Measurements from ENCODE around the gene CKMT2. TPM values are rescaled to one million over a fixed set of nuclear protein-coding genes. Genes with fewer than 3 reads are reported as not detected.
"Not testable (repeated sequence)": the region's sequence is repeated elsewhere in the genome, so short reads cannot be mapped to it uniquely, and the experiment has no call there.

CKMT2 gene
- total RNA-seq, 1 donor from 2014 or later = 287 TPM

DNA sequence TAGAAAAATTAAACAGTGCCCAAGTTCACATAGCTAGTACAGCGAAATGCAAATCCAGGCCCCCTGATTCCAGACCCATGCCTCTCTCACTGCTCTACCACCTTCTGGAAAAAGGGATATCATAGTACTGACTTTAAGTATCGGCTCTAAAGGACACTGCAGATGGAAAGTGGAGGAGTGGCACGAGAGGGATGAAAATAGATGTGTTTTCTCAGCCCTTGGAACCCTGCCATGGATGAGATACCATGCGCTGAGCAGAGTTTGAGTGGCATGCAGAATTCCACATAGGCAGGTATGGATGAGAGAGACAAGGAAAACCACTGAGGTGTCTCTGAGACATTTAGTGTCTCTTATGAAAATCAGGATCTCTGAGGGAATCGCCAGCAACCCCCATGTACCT is 18.8 kb downstream of the CKMT2 start:
- DNase-seq = peak; percentile 59

DNA sequence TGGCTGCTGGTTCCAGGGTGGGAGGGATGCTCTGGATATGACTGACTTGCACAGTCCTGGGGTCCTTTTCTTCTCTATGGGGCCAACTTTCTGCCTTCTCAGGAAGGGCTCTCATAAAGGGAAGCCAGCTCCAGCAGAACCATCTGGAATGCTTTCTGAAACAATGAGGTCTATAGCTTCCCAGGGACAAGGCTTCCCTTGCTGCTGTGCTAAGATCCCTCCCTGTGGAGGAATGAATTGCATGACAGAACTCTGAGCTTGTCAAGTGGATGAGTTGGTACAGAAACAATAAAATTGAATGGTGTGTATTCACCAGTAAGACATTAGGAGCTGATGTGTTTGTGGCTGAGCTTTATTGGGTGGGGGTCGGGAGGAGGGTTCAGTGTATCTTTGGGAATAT is 19.8 kb downstream of the CKMT2 start:
- DNase-seq = no peak

DNA sequence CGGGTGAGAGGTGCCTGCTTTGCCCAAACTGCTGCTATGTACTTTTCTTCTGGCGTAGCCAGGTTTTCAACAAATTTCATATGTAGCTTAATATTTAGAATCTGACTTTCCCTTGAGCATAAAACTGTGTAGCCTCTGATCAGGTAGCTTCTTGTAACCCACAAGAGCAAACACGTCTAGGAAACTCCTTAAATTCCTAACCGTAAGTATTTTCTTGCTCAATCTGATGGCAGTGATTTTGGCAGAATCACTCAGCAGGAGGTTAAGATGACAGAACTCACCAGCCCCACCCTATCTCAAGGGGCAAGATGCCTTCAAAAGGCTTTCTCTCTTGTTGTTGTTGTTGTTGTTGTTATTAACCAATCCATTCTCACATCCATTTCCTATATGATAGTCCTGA is 20.8 kb downstream of the CKMT2 start:
- no peak for DNase-seq

DNA sequence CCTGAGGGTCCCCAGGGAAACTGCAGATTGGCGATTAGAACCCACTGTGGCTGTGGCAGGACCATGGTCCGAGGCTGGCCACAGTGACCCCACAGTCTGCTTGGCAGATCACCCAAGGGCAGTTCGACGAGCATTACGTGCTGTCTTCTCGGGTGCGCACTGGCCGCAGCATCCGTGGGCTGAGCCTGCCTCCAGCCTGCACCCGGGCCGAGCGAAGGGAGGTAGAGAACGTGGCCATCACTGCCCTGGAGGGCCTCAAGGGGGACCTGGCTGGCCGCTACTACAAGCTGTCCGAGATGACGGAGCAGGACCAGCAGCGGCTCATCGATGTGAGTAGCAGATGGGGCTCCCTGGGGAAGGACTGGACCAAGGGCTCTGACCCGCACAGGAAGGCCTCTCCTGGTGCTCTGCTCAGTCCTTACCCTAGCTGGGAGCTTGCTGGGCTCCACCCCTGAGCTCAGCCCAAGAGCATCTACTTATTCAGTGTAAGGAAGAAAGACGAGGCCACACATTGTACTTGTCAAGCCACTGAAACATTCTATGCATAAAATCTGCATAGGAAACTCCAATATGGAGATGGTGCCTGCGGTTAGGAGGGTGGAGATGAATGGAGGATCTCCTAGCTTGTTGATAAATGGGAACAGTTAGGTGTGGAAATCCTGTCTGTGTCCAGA is 21.9 kb downstream of the CKMT2 start:
- no peak for DNase-seq

DNA sequence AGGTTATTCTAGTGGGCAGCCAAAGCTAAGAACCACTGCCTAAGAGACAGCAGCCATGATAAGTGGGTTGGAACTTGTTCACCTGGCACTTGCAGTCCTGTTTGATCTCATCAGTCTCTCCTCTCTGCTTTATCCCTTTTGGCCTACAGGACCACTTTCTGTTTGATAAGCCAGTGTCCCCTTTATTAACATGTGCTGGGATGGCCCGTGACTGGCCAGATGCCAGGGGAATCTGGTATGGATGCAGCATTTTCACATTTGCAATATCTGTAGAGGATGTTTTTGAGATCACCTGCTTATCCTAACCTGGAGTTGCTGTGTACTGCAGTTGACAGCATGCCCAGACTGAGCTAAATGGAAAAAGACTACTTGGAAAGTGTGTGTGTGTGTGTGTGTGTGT is 23.6 kb downstream of the CKMT2 start:
- no peak for DNase-seq

DNA sequence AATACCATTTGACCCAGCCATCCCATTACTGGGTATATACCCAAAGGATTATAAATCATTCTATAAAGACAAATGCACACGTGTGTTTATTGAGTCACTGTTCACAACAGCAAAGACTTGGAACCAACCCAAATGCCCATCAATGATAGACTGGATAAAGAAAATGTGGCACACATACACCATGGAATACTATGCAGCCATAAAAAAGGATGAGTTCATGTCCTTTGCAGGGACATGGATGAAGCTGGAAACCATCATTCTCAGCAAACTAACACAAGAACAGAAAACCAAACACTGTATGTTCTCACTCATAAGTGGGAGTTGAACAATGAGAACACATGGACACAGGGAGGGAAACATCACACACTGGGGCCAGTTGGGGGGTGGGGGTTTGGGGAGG is 29.7 kb downstream of the CKMT2 start:
- DNase-seq = not testable (repeated sequence)

DNA sequence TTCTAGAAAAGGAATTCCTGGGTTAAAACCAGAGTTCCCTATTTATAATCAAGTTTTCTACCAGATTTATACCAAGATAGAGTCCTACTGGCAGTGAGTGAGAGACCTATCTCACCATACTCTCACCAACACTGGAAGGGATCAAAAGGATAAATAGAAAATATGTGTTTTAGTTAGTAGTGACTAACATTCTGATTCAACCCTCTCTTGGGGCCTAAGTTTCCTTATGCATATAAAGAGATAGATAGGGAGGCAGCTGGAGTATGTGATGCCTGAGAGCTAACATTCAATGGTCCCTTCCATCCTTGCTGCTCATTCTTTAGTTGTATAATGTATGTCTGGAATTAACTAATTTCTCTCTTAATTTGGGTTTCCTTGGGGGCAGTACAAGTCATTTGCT is 32.0 kb downstream of the CKMT2 start:
- DNase-seq = no peak

DNA sequence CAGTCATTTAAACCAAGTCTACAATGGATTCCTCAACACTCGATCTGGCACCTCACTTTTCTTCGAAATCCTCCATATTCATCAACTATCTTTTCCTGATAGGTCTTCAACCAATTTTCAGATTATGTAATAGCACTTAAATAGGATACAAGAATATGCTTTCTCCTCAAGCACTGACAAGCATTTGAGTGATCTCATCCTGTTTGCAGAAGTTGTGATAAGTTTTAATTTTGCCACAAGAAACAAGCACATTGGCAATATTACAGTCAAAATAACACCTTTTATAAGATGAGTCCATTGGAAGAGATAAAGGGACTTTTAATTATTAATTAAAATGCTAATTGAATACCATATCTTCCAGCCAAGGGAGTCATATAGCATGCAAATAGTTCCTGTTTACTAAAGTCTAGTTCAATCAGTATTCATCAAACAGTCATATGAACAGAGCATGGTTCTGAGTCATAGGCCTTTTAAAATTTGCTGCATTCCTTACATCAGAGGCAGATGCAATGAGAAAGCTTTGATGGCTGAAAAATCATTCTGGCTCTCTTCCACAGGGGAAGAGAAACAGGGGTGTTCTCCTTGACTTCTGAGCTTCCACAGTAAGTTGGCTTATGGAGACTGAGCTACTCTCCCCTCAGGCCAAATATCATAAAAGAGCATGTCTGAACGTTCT is 35.5 kb downstream of the CKMT2 start:
- DNase-seq = no peak

DNA sequence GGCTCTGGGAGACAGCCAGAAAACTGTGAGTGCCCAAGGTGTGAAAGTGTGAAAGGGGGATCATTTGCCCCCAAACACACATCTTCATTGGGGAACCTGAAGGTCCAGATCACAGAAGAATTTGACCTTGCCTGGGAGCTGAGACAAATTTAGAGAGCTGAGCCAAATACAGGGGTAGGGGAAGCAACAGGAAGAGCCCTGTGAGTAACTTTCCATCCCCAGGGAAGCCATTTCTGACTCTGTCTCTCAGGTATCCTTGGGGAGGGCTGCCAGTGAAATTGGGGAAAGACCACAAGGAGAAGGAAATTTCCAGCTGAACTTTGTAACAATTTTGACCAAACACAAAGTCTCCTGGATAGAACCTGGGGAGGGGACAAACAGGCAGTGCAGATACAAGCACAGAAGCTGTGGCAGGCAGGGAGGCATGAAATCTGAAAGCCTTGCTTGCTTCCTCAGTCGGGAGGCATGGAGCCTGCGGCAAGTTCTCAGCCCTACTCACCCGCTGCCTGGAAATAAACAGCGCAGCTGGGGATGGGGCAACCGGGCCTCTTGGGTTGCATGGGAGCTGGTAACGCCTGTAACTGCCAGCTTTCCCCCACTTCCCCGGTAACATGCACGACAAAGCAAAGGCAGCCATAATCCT is 36.8 kb downstream of the CKMT2 start:
- no peak for DNase-seq

DNA sequence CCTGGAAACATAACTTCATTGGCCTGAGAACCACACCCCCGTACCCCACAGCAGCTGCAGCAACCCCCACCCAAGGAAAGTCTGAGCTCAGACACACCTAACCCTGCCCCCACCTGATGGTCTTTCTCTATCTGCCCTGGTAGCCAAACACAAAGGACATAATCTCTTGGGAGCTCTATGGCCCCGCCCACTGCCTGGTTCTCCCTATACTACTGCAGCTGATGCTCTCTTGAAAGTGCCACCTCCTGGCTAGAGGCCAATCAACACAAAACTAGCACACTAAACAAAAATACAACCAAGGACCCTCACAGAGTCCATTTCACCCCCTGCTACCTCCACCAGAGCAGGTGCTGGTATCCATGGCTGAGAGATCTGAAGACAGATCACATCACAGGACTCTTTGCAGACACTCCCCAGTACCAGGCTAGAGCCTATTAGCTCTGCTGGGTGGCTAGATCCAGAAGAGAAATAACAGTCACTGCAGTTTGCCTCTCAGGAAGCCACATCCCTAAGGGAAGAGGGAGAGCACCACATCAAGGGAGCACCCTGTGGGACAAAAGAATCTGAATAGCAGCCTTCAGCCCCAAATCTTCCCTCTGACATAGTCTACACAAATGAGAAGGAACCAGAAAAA is 37.4 kb downstream of the CKMT2 start:
- DNase-seq = not testable (repeated sequence)

DNA sequence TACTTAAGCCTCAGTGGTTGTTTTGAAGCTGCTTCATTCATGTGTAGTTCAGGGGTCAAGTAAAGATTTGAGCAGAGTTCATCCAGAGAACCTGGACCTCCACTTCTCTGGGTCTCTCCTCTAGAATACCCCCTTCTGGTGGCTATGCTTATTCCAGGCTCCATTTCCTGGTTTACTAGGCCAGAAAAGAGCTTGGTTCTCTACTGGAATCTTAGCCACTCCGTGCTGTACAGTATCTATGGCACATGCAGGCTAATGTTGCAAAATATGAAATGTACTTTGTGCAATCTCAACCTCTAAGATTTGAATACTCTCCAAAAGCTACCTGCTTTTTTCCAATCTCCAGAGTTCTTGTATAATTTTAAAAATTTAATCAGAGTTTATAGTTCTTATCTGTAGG is 50.9 kb downstream of the CKMT2 start:
- no peak for DNase-seq

DNA sequence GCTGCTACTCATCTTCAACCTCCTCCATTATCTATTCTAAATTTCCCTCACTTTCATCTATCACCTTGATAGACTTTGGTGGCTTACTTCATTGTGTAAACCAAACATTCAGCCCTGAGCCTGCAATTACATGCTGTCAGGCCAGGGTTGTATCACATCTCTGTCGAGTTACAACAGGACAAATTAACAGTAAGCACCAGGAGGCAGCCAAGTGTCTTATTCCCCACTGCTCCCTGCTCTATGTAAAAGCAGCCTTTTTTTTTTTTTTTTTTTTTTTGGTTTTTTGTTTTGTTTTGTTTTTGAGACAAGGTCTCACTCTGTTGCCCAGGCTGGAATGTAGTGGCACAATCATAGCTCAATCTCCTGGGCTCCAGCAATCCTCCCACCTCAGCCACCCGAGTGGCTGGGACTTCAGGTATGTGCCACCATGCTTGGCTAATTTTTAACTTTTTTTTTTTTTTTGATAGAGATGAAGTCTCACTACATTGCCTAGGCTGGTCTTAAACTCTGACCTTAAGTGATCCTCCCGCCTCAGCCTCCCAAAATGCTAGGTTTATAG is 53.0 kb downstream of the CKMT2 start:
- DNase-seq = no peak

DNA sequence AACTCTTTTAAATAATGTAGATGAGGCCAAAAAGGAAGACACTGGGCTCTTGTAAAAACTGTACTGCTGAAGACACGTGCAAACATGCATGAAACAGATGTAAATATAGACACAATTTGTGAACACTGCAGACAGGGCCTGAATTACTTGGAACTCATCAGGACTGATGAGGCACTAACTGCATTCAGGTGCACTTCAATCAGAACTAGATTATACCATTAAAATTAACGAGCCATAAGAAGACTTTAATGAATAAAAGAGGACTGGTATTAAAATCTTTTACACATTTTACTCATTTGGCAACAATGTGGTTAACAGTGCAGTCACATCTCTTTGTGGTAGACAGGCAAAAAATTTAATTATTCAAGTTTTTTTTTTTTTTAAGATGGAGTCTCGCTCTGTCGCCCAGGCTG is 54.9 kb downstream of the CKMT2 start:
- peak; percentile 8 for DNase-seq

DNA sequence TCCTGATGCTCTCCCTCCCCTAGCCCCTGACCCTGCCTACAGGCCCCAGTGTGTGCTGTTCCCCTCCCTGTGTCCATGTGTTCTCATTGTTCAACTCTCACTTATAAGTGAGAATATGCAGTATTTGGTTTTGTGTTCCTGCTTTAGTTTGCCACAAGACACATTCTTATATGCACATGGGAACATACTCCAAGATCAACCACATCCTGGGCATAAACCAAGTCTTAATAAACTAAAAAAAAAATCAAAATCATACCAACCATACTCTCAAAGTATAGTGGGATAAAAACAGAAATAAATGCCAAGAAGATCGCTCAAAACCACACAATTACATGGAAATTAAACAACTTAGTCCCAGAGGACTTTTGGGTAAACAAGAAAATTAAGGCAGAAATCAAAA is 57.0 kb downstream of the CKMT2 start:
- DNase-seq = no peak

DNA sequence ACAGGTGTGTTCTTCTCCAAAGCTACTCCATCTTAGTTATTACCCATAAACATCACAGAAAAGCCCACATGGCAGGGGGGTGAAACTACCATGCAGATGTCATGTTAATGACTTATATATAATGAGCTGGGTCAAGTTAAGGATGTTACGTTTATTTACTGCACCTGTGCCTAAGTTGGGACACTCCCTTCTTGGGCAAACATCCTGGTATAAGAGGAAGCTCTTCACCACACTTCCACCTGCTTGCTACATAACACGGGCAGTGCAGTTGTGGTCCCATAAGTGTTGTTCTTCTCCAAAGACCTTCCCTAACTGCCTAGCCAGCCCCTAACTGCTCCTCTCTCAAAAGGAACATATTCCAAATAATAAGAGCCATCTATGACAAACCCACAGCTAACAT is 59.0 kb downstream of the CKMT2 start:
- DNase-seq = no peak

DNA sequence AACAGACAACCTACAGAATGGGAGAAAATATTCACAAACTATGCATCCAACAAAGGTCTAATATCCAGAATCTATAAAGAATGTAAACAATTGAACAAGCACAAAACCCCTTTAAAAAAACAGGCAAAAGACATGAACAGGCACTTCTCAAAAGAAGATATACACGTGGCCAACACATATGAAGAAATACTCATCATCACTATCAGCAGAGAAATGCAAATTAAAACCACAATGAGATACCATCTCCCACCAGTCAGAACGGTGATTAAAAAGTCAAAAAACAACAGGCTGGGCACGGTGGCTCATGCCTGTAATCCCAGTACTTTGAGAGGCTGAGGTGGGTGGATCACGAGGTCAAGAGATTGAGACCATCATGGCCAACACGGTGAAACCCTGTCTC is 60.9 kb downstream of the CKMT2 start:
- DNase-seq = not testable (repeated sequence)

DNA sequence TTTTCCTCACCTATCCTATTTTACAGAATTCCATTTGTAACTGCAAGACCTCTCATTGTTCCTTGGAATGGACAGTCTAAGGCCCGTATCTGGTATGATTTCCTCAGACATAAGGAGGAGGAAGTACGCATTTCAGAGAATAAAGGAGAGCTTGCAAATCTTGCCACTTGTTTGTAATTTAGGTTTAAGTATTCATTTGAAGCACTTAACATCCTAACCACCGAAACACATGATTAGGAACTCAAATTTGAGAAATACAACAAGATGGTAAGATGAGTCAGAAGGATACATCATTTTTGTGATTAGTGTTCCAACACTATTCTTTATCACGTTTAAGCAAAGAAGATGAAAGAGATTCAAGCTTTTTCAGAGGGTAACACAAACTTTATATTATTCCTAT is 64.4 kb downstream of the CKMT2 start:
- DNase-seq = no peak

DNA sequence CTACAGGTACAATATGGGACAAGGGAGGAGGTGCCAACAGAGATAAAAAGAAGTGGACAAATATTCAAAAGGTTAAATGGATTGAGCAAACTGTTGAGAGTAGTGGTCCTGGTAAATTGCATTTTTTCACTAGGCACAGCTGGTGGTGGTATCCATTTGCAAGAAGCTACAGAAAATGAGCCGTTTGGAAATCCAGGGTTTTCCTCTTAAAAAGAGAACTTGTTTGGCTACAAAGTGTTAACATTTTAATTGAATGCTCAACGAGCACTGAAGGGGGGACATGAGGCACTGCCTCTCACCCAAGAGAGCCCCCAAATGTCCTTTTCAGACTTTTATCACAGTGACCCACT is 67.8 kb downstream of the CKMT2 start:
- no peak for DNase-seq

DNA sequence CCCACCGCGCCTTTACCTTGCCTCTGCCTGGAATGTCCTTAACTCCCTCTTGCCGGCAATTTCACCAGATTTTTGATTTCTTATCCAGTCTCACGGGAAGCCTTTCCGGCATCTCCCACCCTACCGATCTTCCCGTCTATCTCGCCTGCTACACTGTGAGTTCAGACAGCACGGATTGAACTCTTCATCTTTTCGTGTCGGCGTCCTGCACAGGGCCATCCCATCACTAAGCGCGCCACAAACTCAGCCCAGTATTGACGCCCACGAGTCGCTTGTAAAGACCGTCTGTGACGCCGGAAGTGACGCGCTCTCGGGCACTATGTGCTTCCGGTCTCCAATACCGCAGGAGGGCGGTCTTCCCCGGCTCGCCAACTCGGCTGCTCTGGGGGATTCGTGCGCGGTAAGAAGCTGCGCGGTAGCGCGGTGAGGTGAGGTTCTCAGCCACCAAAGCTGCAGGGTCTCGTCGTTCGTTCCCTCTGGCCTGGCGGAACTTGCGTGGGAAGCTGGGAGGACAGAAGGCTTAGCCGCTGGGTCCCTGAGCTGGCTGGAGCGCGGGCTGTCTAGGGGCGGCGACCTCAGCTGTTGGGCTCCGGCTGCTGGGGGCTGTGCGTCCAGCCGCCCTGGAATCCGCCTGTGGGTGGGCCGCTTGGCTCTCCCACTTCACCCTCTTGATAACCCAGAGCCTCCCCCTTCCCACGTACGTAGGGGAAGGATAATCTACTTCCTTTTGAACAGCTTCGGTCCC is 68.3 kb downstream of the CKMT2 start, which contains the start of gene ZCCHC9:
ZCCHC9 (plus strand) TSS at position 317 of the 745 bp plus-strand sequence. CDS start 3,171 bp downstream, outside the sequence.
- DNase-seq = peak; percentile 99

DNA sequence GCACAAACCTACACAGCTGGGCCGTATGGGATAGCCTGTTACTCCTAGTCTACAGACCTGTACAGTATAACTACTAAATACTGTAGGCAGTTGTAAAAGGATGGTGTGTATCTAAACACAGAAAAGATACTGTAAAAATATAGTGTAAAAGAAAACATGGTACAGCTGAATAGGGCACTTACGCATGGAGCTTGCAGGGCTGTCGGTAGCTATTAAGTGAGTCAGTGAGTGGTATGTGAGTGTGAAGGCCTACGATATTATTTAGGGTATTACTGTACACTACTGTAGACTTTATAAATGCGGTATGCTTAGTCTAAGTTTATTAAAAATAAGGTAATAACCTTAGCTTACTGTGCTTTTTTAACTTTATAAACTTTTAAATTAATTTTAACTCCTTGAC is 69.5 kb downstream of the CKMT2 start:
- no peak for DNase-seq

DNA sequence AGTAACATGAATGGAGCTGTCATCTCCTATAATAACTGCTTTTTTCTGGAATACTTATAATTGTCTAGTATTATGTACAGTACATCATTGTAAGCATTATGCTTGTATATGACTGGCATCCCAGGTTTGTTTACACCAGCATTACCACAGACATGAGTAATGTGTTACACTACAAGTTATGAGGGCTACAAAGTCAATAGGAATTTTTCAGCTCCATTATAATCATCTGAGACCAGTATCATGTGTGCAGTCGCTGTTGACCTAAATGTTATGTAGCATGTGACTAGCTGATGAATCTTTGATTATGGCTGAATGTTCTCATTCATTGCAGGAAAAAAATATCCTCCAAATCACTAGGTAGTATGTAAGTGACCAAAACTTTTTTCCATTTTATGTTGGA is 70.4 kb downstream of the CKMT2 start:
- DNase-seq = no peak

DNA sequence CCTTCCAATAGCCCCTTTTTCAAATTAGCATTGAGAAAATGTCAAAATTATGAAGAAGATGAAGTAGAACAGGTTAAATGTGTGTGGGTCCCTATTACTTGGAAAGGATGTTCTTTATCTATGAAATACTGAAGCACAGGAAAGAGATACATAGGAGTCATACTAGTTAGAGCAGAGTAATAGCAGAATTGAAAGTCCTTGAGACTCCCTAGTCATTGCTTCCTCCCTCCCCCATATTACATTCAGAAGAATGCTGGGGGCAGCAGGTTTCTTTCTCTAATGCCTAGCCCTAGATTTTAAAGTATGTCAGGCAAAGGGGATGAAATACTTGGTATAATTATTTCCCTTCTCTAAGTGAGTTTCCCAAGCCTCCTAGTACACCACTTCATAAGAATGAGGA is 72.7 kb downstream of the CKMT2 start:
- DNase-seq = no peak
